Activated CD4-positive, alpha-beta T cell treated with anti-CD3 and anti-CD28 coated beads for 36 hours (primary cell): ENCODE results near the gene MAPK11. TPM values are rescaled to one million over a fixed set of nuclear protein-coding genes. Genes with fewer than 3 reads are reported as not detected.

Source experiments
- ATAC-seq: fragments of 200-7000 bp; cut with Tn5 transposase; one replicate; pipeline ENCODE4 v1.10.0; 2021; ENCODE audit warnings: mild to moderate bottlenecking, moderate library complexity
- CTCF ChIA-PET: fragments of 350-600 bp; sonication (Branson Sonifier 250); formaldehyde crosslinking; loops from one replicate; lab custom pipeline; 2021; ENCODE audit warnings: antibody characterized with exemption; lab: Charles Lee
- POLR2A ChIA-PET: fragments of 350-600 bp; sonication (Branson Sonifier 250); formaldehyde crosslinking; loops from one replicate; lab custom pipeline; 2021; ENCODE audit warnings: antibody characterized with exemption, inconsistent platforms; lab: Charles Lee
- DNase-seq: peaks from one replicate; pipeline ENCODE4 v3.0.0-alpha.2; 2020
- H3K27ac Mint-ChIP-seq: one replicate; pipeline ENCODE4 v1.8.0; 2021; ENCODE audit warnings: mixed read lengths
- H3K27me3 Mint-ChIP-seq: one replicate; pipeline ENCODE4 v1.8.0; 2021; ENCODE audit warnings: mixed read lengths
- H3K36me3 Mint-ChIP-seq: one replicate; pipeline ENCODE4 v1.8.0; 2021; ENCODE audit warnings: low read depth, mixed read lengths
- H3K4me1 Mint-ChIP-seq: one replicate; pipeline ENCODE4 v1.8.0; 2021; ENCODE audit warnings: mixed read lengths
- H3K4me3 Mint-ChIP-seq: one replicate; pipeline ENCODE4 v1.8.0; 2021; ENCODE audit warnings: mild to moderate bottlenecking, moderate library complexity, mixed read lengths
- H3K9me3 Mint-ChIP-seq: one replicate; pipeline ENCODE4 v1.8.0; 2021; ENCODE audit warnings: low read depth, mixed read lengths
- intact Hi-C, 2 experiments: fragments of 100-400 bp; cut with DNase I in 1 of 2; cut with micrococcal nuclease in 1 of 2; formaldehyde crosslinking; loops; one replicate each; pipeline versions ENCODE4 v1.14.2 to v1.15.1; 2022 to 2024; cut with DNase I, micrococcal nuclease
- total RNA-seq, 2 experiments: library from RNA; stranded (reverse); gene quantifications; one replicate each; pipeline ENCODE4 v1.2.3, GENCODE V29; 2021

MAPK11 gene
- total RNA-seq, 2 experiments from 2014 or later, result 11.6 to 13.6 TPM

GRCh38 chr22:50249341-50250248, 20.6 kb downstream of the MAPK11 start:
- Mint-ChIP-seq H3K4me3 (peak overlapping the region; percentile 82), H3K9me3 (no peaks in the 10 kb centered on the region), H3K4me1 (peaks cover 22% of the 10 kb centered on the region), H3K27ac (no peak overlapping the region), H3K27me3 (no peaks in the 10 kb centered on the region), H3K36me3 (peaks cover 14% of the 10 kb centered on the region)
- POLR2A ChIA-PET, result no interaction called here
- CTCF ChIA-PET, result interaction anchor here (0.6 to 0.8 kb wide), 2 partner anchors 84 to 276 kb away, joined by 3 to 4 read pairs; partner anchors contain the start of gene SCO2
- no peak for DNase-seq
- intact Hi-C loops, result loop anchor here (2.0 to 10.0 kb wide), 2 partner anchors 231 to 255 kb away; partner anchors contain the start of genes ADM2 (in 1 of the 2), LMF2 (in 1 of the 2) and NCAPH2 (in 1 of the 2)
- ATAC-seq, result no peak

GRCh38 chr22:50248196-50249081, 21.7 kb downstream of the MAPK11 start:
- intact Hi-C loops, result loop anchor here in 1 of 2 experiments (10.0 kb wide), 1 partner anchor 256 kb away; the partner anchor contains the start of genes LMF2 and NCAPH2
- H3K4me3 Mint-ChIP-seq, result no peak overlapping the region
- POLR2A ChIA-PET, result no interaction called here
- H3K9me3 Mint-ChIP-seq, result no peaks in the 10 kb centered on the region
- no peak for DNase-seq
- ATAC-seq, result no peak
- no peaks in the 10 kb centered on the region for H3K27me3 Mint-ChIP-seq
- no peak overlapping the region for H3K27ac Mint-ChIP-seq
- H3K36me3 Mint-ChIP-seq, result peaks cover 22% of the 10 kb centered on the region
- H3K4me1 Mint-ChIP-seq, result peaks cover 22% of the 10 kb centered on the region
- CTCF ChIA-PET, result interaction anchor here (2.5 kb wide), 1 partner anchor 57 kb away, joined by 6 read pairs; no protein-coding TSS in a partner anchor

- peak; percentile 71 for DNase-seq
- peaks cover 22% of the 10 kb centered on the region for H3K36me3 Mint-ChIP-seq
- no peak overlapping the region for H3K27ac Mint-ChIP-seq
Observed at GRCh38 chr22:50247748-50248147, 22.4 kb downstream of the MAPK11 start.

GRCh38 chr22:50246242-50247175, 23.7 kb downstream of the MAPK11 start:
- no peaks in the 10 kb centered on the region for H3K27me3 Mint-ChIP-seq
- ChIA-PET CTCF (interaction anchor here (0.6 to 2.5 kb wide), 5 partner anchors 55 to 407 kb away, joined by 3 to 6 read pairs (median 3); partner anchors contain the start of gene SCO2), POLR2A (no interaction called here)
- peaks cover 25% of the 10 kb centered on the region for H3K4me1 Mint-ChIP-seq
- ATAC-seq (no peak), DNase-seq (no peak)
- intact Hi-C loops, result loop anchor here in 1 of 2 experiments (10.0 kb wide), 1 partner anchor 258 kb away; the partner anchor contains the start of genes LMF2 and NCAPH2
- H3K9me3 Mint-ChIP-seq, result no peaks in the 10 kb centered on the region
- peaks cover 22% of the 10 kb centered on the region for H3K36me3 Mint-ChIP-seq
- no peak overlapping the region for H3K27ac Mint-ChIP-seq
- peak overlapping the region; percentile 94 for H3K4me3 Mint-ChIP-seq

More at GRCh38 chr22:50247748-50248147, 22.4 kb downstream of the MAPK11 start:
- ChIA-PET CTCF (interaction anchor here (2.5 kb wide), 1 partner anchor 56 kb away, joined by 6 read pairs; no protein-coding TSS in a partner anchor), POLR2A (no interaction called here)
- Mint-ChIP-seq H3K27me3 (no peaks in the 10 kb centered on the region), H3K9me3 (no peaks in the 10 kb centered on the region), H3K4me3 (no peak overlapping the region), H3K4me1 (peaks cover 22% of the 10 kb centered on the region)
- ATAC-seq, result no peak
- intact Hi-C loops, result loop anchor here in 1 of 2 experiments (10.0 kb wide), 1 partner anchor 257 kb away; the partner anchor contains the start of genes LMF2 and NCAPH2

- no peak for DNase-seq
- peaks cover 21% of the 10 kb centered on the region for H3K36me3 Mint-ChIP-seq
- no peak for ATAC-seq
- peak overlapping the region; percentile 100 for H3K27ac Mint-ChIP-seq
- CTCF ChIA-PET, result interaction anchor here (0.6 to 2.5 kb wide), 5 partner anchors 54 to 406 kb away, joined by 3 to 6 read pairs (median 3); partner anchors contain the start of gene SCO2
- no peaks in the 10 kb centered on the region for H3K9me3 Mint-ChIP-seq
- POLR2A ChIA-PET, result no interaction called here
- H3K27me3 Mint-ChIP-seq, result no peaks in the 10 kb centered on the region
- intact Hi-C loops, result loop anchor here (1.0 to 10.0 kb wide), 6 partner anchors 25 to 337 kb away; partner anchors contain the start of genes NCAPH2 (in 2 of the 2), CHKB (in 1 of the 2), LMF2 (in 1 of the 2) and MAPK11 (in 1 of the 2)
- peak overlapping the region; percentile 94 for H3K4me3 Mint-ChIP-seq
- H3K4me1 Mint-ChIP-seq, result peaks cover 28% of the 10 kb centered on the region
Observed at GRCh38 chr22:50245214-50246072, 24.7 kb downstream of the MAPK11 start.

- DNase-seq (peak; percentile 96), ATAC-seq (peak; percentile 80)
- peak within 1 kb of the TSS; percentile 94 for H3K4me3 Mint-ChIP-seq
- no peaks in the 10 kb centered on the region for H3K27me3 Mint-ChIP-seq
- peaks cover 23% of the 10 kb centered on the region for H3K4me1 Mint-ChIP-seq
- POLR2A ChIA-PET, result interaction anchor here (0.6 to 1.2 kb wide), 2 partner anchors 24 to 376 kb away, joined by 3 to 4 read pairs; no protein-coding TSS in a partner anchor
- no peaks in the 10 kb centered on the region for H3K9me3 Mint-ChIP-seq
- peak within 1 kb of the TSS; percentile 100 for H3K27ac Mint-ChIP-seq
- CTCF ChIA-PET, result interaction anchor here (0.7 to 4.3 kb wide), 8 partner anchors 12 to 376 kb away, joined by 3 to 16 read pairs (median 4); no protein-coding TSS in a partner anchor
- intact Hi-C loops, result loop anchor here (1.0 to 10.0 kb wide), 15 partner anchors 26 to 378 kb away; partner anchors contain the start of genes MAPK11 (in 2 of the 2), NCAPH2 (in 2 of the 2), ALG12 (in 1 of the 2) and CHKB (in 1 of the 2)
- peaks cover 28% of the 10 kb centered on the region for H3K36me3 Mint-ChIP-seq
Observed at GRCh38 chr22:50244420-50245213, 25.6 kb downstream of the MAPK11 start, which contains the start of gene TUBGCP6. Gene TUBGCP6 (minus strand): TSS chr22:50245023. CDS start chr22:50244459, 564 bp downstream.

- CTCF ChIA-PET, result interaction anchor here (0.6 to 4.3 kb wide), 10 partner anchors 12 to 587 kb away, joined by 3 to 16 read pairs (median 3); no protein-coding TSS in a partner anchor
- Mint-ChIP-seq H3K4me3 (peak overlapping the region; percentile 94), H3K27me3 (no peaks in the 10 kb centered on the region), H3K4me1 (peaks cover 23% of the 10 kb centered on the region), H3K27ac (peak overlapping the region; percentile 100), H3K36me3 (peaks cover 28% of the 10 kb centered on the region), H3K9me3 (no peaks in the 10 kb centered on the region)
- intact Hi-C loops, result loop anchor here (1.0 to 10.0 kb wide), 13 partner anchors 26 to 378 kb away; partner anchors contain the start of genes MAPK11 (in 2 of the 2), ALG12 (in 1 of the 2), CHKB (in 1 of the 2) and CRELD2 (in 1 of the 2)
- POLR2A ChIA-PET, result interaction anchor here (0.6 to 1.2 kb wide), 2 partner anchors 24 to 377 kb away, joined by 3 to 4 read pairs; no protein-coding TSS in a partner anchor
- ATAC-seq (no peak), DNase-seq (no peak)
Observed at GRCh38 chr22:50243685-50244419, 26.3 kb downstream of the MAPK11 start.
